Measurements from ENCODE around the gene REEP2. TPM values are rescaled to one million over a fixed set of nuclear protein-coding genes. Genes with fewer than 3 reads are reported as not detected.

The REEP2 gene
- total RNA-seq, 1 experiment from 2014 or later, result 4.9 TPM

- TF ChIP-seq FOSL1 (IDR thresholded peaks at IDR 0.05; ENCODE audit: low read depth) (no peak), ELF1 (IDR thresholded peaks at IDR 0.05; ENCODE audit: borderline replicate concordance, low read depth) (no peak), CEBPB (IDR thresholded peaks at IDR 0.05; ENCODE audit: low read depth) (no peak), REST (IDR thresholded peaks at IDR 0.05; ENCODE audit: low read depth) (no peak), ZFX (IDR thresholded peaks at IDR 0.05) (no peak), SP1 (IDR thresholded peaks at IDR 0.05; ENCODE audit: low read depth) (no peak), EZH2 (IDR thresholded peaks at IDR 0.05) (no peak), EGR1 (IDR thresholded peaks at IDR 0.05; ENCODE audit: low read depth) (no peak), POLR2AphosphoS5 (IDR thresholded peaks at IDR 0.05; ENCODE audit: low read depth, low read length) (no peak), SRF (IDR thresholded peaks at IDR 0.05; ENCODE audit: low read depth) (no peak), ZBTB33 (IDR thresholded peaks at IDR 0.05; ENCODE audit: extremely low read depth, insufficient replicate concordance, low read length) (no peak), JUND (IDR thresholded peaks at IDR 0.05) (no peak), YY1 (IDR thresholded peaks at IDR 0.05; ENCODE audit: extremely low read depth, insufficient replicate concordance, low read depth, low read length) (no peak), CBX3 (IDR thresholded peaks at IDR 0.05; ENCODE audit: low read depth) (no peak), ATF3 (IDR thresholded peaks at IDR 0.05) (no peak), SIN3A (IDR thresholded peaks at IDR 0.05; ENCODE audit: low read depth) (no peak), MAX (IDR thresholded peaks at IDR 0.05) (no peak), ZNF274 (IDR thresholded peaks at IDR 0.05; ENCODE audit: low read depth, low read length) (no peak), RAD21 (IDR thresholded peaks at IDR 0.05; ENCODE audit: low read depth) (no peak), EZH2phosphoT487 (IDR thresholded peaks at IDR 0.05; ENCODE audit: borderline replicate concordance) (no peak)
- ATAC-seq (no peak), DNase-seq (ENCODE audit: low read depth, low spot score) (no peak)
- CTCF ChIA-PET, result no interaction called here
- Histone ChIP-seq H3K9ac (ENCODE audit: low read length) (no peak overlapping the region), H3K79me2 (ENCODE audit: insufficient read depth, low read length) (no peaks in the 10 kb centered on the region), H3K4me2 (ENCODE audit: low read length) (peak overlapping the region; percentile 70; the same call in 1 of the 2 replicates), H3K9me3 (ENCODE audit: control insufficient read depth in 1 of 2, insufficient read depth in 1 of 2, low read depth in 1 of 2, low read length in 2 of 2) (no peaks in the 10 kb centered on the region), H3K36me3 (ENCODE audit: control insufficient read depth in 1 of 2, insufficient read depth in 2 of 2, low read length in 2 of 2) (peaks cover 7% of the 10 kb centered on the region in 2 experiments; a peak in 3 of 4 replicates), H3K9me2 (ENCODE audit: insufficient read depth) (no peaks in the 10 kb centered on the region), H3K27me3 (ENCODE audit: insufficient read depth, low read length) (no peaks in the 10 kb centered on the region), H3K27ac (ENCODE audit: low read depth, low read length) (no peak overlapping the region), H2AFZ (ENCODE audit: low read depth, low read length, poor library complexity, severe bottlenecking) (no peak overlapping the region), H3K4me1 (ENCODE audit: control insufficient read depth in 1 of 2, insufficient read depth in 2 of 2, low read length in 2 of 2) (peaks cover 7 to 21% of the 10 kb centered on the region in 2 experiments; a peak in 3 of 4 replicates), H3K4me3 (replicated peaks in 1 of 2; ENCODE audit: low read depth in 1 of 2, low read length in 2 of 2) (no peak overlapping the region), H4K20me1 (ENCODE audit: insufficient read depth) (no peaks in the 10 kb centered on the region)
- no TSS peak for BruUV-seq (replicated peaks)
- POLR2A ChIA-PET, result no interaction called here
- intact Hi-C loops (cut with micrococcal nuclease), result no loop called here
- RAD21 ChIA-PET (ENCODE audit: low non-redundant PET in 1 of 2, low total read pairs in 2 of 2, uncharacterized antibody in 2 of 2, unreplicated experiment in 2 of 2), result no interaction called here
Measured at GRCh38 chr5:138440159-138441073, 1.6 kb downstream of the REEP2 start.
